Epidermal melanocyte (primary cell): Measurements from ENCODE around the gene DEFB118.
"Not testable (repeated sequence)": the region's sequence is repeated elsewhere in the genome, so short reads cannot be mapped to it uniquely, and the experiment has no call there.

Experiments
- DNase-seq: peaks from one replicate; pipeline ENCODE4 v3.0.0; 2011; ENCODE audit warnings: low spot score; ENCODE audit not compliant: insufficient read length

Gene DEFB118, protein sequence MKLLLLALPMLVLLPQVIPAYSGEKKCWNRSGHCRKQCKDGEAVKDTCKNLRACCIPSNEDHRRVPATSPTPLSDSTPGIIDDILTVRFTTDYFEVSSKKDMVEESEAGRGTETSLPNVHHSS

DNA sequence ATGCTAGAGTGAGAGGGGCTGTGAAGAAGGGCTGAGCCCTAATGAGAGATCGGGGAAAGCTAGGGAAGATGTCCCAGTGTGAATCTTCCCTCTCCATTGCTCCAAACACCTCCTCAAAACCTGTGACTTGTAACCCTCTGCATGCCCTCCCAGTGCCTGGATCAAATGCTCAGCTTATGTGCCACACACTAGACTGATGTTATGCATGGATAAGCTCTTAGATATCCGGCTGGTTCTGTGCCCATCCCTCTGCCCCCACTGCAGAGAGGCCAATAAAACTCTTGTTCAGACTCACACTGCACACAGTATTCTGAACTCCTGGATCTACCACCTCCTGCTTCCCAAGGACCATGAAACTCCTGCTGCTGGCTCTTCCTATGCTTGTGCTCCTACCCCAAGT, at the start of gene DEFB118:
Gene DEFB118 (plus strand): TSS at position 301 of the 400 bp plus-strand sequence. CDS start 50 bp downstream, at position 351.
- DNase-seq: no peak

DNA sequence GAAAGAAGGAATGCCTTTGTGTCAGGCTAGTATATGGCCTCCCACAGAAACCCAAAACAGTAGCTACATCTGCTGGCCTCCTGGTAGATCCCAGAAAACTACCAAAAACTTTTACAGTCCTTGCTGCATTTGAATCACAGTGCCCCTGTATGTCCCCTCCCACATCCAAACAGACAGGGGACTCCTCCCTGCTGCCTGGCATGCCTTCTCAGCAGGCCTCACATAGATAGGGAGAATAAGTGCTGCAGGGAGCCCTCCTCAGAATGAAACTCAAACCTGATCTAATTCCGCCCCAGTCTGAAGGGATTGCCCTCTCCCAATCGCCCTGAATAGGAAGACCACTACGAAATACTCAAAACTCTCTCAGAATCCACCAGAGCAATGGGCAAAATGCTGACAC, 45.9 kb upstream of the DEFB118 start:
- DNase-seq: no peak

DNA sequence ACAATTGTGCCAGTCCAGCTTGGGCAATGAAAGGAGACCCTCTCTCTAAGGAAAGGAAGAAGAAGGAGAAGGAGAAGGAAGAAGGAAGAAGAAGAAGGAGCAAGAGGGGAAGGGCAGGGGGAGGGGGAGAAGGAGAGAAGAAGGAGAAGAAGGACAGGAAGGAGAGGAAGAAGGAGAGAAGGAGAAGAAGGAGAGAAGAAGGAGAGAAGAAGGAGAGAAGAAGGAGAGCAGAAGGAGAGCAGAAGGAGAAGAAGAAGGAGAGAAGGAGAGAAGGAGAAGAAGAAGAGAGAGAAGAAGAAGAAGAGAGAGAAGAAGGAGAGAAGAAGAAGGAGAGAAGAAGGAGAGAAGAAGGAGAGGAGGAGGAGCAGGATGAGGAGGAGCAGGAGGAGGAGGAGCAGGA, 37.5 kb upstream of the DEFB118 start:
- DNase-seq: no peak

DNA sequence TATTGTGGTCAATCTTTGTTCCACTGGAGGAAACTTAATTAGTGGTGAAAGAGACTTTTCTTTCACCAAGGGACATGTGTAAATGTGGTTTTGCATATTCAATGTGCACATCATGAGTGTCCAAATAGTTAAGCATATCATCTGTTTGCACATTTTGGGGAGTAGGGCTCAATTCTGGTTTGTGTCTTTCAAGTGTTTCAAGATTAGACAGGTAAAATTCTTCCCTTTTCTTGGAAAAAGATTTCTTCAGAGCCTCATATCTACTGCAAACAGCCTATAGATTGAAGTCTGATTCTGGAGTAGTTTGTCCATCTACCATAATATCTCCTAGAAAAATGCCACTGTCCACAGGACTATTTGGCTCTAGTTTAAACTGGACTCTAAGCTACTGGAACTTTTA, 26.9 kb upstream of the DEFB118 start:
- DNase-seq: no peak

DNA sequence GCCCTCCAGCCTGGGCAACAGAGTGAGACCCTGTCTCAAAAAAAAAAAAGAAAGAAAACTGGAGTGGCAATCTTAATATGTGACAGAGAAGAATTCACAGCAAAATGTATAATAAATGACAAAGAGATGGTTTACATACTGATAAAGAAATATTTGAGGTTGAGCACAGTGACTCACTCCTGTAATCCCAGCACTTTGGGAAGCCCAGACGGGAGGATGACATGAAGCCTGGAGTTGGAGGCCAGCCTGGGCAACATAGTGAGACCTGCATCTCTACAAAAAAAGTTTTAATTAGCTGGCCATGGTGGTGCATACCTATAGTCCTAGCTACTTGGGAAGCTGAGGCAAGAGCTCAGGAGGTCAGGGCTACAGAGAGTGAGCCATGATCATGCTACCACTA, 12.4 kb upstream of the DEFB118 start:
- no peak for DNase-seq

DNA sequence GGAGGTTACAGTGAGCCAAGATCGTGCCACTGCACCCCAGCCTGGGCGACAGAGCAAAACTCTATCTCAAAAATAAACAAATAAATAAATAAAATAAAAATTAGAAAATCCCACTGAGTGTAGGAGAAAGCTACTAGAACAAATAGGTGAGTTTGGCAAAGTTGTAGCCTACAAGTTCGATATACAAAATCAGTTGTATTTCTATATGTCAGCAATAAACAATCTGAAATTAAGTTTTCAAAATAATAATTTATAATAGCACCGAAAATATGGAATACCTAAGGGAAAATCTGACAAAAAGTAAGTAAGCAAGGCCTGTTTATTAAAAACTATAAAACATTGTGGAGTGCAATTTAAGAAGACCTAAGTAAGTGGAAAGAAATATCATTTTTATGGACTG, 5.1 kb upstream of the DEFB118 start:
- no peak for DNase-seq

DNA sequence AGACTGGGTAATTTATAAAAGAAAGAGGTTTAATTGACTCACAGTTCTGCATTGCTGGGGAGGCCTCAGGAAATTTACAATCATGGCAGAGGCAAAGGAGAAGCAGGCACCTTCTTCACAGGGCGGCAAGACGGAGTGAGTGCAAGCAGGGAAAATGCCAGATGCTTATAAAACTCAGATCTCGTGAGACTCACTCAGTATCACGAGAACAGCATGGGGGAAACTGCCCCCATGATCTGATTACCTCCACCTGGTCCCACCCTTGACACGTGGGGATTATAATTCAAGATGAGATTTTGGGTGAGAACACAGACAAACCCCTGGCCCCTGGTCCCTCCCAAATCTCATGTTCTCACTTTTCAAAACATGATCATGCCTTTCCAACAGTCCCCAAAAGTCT, 4.1 kb upstream of the DEFB118 start:
- DNase-seq: not testable (repeated sequence)

DNA sequence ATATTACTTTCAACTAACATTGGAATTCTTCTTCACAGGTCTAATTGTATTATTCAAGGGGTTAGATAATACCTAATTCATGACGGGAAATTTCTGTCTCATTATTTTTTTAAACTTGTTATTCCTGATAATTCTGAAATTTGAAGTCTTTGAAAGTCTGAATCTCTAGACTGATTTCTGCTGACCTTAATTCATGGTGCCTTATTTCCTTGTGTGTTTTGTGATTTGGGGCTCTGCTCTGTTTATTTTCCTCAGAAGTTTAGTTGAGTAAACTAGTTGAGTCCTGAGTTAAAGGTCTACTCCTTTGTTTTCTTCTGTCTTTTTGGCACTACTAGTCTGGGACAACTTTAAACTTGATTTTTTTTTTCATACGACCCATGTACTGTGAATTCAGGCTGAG, 5.9 kb downstream of the DEFB118 start:
- DNase-seq: no peak

DNA sequence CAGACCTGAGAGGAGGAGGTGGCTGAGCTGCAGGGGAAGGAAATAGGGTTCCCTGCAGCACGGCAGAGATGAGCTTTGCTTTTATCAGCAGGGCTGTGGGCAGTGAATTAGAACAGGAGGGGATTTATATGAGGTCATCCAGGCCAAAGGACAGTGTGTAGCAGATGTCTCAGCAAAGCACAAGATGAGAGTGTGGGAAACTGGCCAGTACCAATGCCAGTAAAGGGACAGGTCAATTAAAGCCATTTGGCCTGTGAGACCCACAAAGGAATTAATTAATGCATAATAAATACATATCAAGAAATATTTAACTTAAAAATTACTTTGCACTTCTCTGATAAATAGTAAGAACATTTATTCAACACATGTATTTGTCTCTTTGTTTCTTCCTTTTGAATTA, 22.1 kb downstream of the DEFB118 start, which contains the start of gene DEFB119:
Gene DEFB119 (minus strand): TSS at position 101 of the 400 bp plus-strand sequence. CDS start 107 bp downstream, outside the sequence.
- DNase-seq: no peak

DNA sequence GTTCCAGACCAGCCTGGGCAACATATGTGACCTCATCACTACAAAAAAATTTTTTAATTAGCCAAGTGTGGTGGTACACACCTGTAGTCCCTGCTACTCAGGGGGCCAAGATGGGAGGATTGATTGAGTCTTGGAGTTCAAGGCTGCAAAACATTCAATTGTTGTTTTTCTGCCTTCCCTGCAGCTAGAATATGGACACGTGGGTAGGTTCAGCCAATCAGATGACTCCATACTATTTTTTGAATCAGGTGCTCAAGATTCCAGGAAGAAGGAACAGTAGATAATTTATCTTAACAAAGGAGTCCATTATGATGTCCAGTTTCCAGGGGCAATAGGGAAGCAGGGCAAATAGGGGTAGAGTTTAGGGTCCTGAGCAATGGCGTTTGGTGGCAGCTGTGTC, 24.4 kb downstream of the DEFB118 start:
- DNase-seq: no peak

DNA sequence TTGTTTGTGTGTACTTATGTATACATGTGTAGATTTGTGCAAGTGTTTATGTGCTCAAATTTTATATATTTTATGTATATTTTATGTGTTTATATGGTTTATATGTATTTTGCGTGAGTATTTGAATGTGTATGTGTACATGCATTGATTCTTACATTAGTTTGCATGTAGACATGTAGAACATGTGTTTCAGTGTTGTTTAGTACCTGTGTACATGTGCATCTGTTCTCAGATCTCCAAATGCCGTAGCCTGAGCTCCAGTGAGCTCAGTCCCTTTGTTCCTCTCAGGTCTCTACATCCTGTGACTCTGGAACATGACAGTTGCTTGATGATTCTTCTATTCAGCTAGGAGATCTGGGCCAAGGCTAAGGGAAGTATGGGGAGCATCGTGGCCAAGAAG, 26.5 kb downstream of the DEFB118 start:
- no peak for DNase-seq

DNA sequence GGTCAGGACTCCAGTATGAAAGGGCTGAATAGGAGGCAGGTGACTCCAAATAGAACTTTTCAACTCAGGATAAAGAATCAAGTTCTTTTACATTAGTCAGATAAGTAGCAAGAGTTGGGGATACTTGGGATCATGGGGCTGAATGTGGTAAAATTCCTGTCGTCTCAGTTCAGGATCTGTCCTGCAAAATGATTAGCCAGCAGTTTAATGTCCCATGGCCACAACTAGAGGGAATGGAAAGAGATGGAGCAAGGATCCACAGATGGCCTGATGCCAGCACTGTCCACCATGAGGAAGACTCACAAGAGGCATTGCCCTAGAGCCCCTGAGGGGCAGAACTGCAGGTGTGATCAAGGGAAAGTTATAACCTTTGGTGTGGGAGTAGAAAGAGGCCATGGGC, 35.5 kb downstream of the DEFB118 start:
- no peak for DNase-seq

DNA sequence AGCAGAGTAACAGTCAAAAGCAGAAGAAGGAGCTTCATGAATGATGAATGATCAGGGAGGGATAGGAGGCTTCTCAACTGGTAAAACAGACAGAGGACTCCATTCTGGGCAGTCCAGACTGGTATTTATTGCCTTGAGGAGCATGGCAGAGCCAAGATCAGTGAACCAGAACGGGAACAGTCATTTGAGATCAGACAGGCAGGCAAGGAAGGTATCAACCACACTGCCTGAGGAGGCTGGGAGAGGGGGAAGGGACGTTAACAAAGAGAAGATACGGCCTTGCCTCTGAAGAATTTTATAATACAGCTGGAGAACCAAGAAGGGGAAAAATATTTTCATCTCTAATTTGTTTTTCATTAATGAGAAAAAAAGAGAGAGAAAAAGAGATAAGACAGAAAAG, 37.7 kb downstream of the DEFB118 start, which contains the start of gene DEFB121:
Gene DEFB121 (minus strand): TSS at position 101 of the 400 bp plus-strand sequence. CDS start 63 bp downstream, at position 38.
- DNase-seq: no peak

DNA sequence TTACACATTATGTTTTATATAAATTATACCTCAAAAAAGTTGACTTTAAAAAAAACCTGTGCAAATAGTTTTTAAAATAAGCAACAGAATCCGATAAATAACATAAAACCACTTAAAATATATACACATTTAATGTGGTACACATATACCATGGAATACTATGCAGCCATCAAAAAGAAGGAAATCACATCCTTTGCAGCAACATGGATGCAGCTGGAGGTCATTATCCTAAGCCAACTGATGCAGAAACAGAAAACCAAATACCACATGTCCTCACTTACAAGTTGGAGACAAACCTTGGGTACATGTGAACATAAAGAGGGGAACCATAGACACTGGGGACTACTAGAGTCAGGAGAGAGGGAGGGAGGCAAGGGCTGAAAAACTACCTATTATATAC, 41.6 kb downstream of the DEFB118 start:
- DNase-seq: no peak

DNA sequence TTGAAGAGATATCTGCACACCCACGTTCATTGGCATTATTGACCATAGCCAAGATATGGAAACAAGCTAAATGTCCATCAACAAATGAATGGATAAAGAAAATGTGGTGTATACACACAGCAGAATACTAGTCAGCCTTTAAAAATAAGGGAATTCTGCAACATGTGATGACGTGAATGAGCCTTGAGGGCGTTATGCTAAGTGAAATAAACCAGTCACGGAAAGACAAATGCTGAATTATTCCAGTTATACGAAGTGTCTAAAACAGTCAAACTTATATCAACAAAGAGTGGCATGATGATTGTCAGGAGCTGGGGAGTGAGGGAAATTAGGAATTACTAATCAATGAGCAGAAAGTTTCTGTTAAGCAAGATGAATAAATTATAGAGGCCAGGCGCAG, 46.0 kb downstream of the DEFB118 start:
- DNase-seq: no peak

DNA sequence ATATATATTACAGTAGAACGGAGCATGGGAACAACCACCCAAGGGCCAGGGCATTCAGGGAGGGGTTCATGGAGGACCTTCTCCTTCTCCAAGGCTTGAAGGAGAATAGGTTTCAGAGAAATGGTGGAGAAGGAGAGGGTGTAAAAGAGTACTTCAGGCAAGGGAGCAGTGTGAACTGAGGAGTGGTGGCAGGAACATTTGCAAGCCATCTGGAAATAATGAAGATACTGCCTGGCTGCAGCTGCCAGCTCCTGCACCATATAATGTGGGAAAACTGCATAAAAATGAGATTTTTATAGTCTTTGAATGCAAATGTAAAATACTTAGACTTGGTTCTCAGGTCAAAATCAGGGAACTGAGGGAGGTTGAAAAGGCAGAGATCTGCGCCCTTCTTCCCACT, 47.3 kb downstream of the DEFB118 start:
- DNase-seq: no peak

DNA sequence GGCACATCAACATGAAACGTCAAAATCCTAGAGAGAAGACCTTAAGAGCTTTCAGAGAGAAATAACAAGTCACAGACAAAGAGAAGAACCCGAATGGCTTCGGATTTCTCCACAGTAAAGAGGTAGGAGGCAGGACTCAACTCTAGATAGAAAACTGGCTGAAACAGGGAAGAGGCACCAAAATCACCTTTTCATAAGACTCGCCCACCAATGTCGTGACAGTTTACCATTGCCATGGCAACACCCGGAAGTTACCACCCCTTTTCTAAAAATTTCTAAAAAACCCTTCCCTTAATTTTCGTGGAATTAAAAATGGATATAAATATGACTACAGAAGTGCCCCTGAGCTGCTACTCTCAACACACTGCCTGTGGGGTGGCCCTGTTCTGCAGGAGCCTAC, 49.9 kb downstream of the DEFB118 start:
- no peak for DNase-seq
